ENCODE results near the gene HTR3C.

GRCh38 chr3:184092199-184092598, 39.4 kb downstream of the HTR3C start:
- TF ChIP-seq CTCF (IDR thresholded peaks at IDR 0.05) (no peak), POLR2A (IDR thresholded peaks at IDR 0.05) (no peak)

All from Peyer's patch (tissue), 4 donors.